Measurements from ENCODE around the gene CORT.

Gene CORT

DNA sequence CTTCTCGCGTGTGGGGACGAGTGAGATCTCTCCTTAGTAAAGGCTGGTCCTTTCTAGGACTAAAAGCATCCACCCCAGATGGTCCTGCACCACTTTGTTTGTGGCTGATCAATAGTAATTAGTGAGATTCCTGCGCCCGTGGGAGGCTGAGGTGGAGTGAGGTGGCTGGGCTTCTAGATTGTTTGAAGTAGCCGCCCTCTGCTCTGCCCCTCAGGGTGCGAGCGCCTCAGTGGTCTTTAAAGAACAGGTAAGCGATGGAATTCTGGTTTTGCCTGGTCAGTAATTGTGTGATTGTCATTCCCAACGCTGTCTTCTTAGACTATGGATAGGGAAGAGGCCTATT, 45.6 kb downstream of the CORT start:
- H3K4me3 ChIP-seq (ENCODE audit: low read length): peak overlapping the region; percentile 21; the same call in 1 of the 2 replicates
- H3K4me1 ChIP-seq (ENCODE audit: low read length): peaks cover 8% of the 10 kb centered on the region
- TF ChIP-seq EZH2 (optimal IDR thresholded peaks at IDR 0.05; ENCODE audit: low read depth, low read length) (no peak), CTCF (IDR thresholded peaks at IDR 0.05; ENCODE audit: low read length) (no peak), EZH2phosphoT487 (IDR thresholded peaks at IDR 0.05; ENCODE audit: low read length) (no peak)
- H3K27me3 ChIP-seq (replicated peaks; ENCODE audit: insufficient read depth, low read length): no peaks in the 10 kb centered on the region
- H4K20me1 ChIP-seq (ENCODE audit: insufficient read depth, low read length): peaks cover 4% of the 10 kb centered on the region; the same call in 1 of the 2 replicates
- H3K9ac ChIP-seq (ENCODE audit: low read length): no peak overlapping the region
- peak overlapping the region; percentile 50; the same call in 1 of the 2 replicates for H3K27ac ChIP-seq (ENCODE audit: low read length)
- no peaks in the 10 kb centered on the region for H3K36me3 ChIP-seq (replicated peaks; ENCODE audit: insufficient read depth, low read length)
- H3K4me2 ChIP-seq (ENCODE audit: low read depth, low read length): peak overlapping the region; percentile 94
- peaks cover 68% of the 10 kb centered on the region for H3K79me2 ChIP-seq (ENCODE audit: low read length)
- no peaks in the 10 kb centered on the region for H3K9me2 ChIP-seq (replicated peaks; ENCODE audit: insufficient read depth, low read length)
- no peaks in the 10 kb centered on the region for H3K9me3 ChIP-seq (replicated peaks; ENCODE audit: insufficient read depth, low read length)
- H3F3A ChIP-seq (ENCODE audit: insufficient read depth, low read length): peaks cover 12% of the 10 kb centered on the region; the same call in 1 of the 2 replicates
- no peak for DNase-seq
- no peak overlapping the region for H2AFZ ChIP-seq (ENCODE audit: low read length)

DNA sequence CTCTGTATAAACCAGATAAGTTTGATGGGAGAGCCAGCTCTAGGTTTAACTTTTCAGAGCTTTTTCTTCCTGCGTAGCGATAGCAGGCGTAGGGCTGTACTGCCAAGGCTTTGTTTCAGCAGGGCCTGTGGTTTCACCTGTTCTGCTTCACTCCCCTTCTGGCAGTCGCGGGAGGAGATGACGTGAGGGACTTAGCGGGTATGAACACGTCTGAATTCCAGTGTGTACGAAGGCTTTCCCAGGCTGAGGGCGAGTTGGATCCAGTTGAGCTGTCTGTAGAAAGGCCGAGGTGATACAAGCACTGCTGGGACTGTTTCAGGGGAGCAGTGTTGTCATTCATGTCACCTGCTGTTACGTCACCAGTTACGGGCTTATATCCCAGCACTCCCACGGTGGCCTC, 46.1 kb downstream of the CORT start:
- H3K4me1 ChIP-seq (ENCODE audit: low read length): peaks cover 8% of the 10 kb centered on the region
- no peaks in the 10 kb centered on the region for H3K36me3 ChIP-seq (replicated peaks; ENCODE audit: insufficient read depth, low read length)
- H3K79me2 ChIP-seq (ENCODE audit: low read length): peaks cover 66% of the 10 kb centered on the region
- H3K27me3 ChIP-seq (replicated peaks; ENCODE audit: insufficient read depth, low read length): no peaks in the 10 kb centered on the region
- H3K4me2 ChIP-seq (ENCODE audit: low read depth, low read length): no peak overlapping the region; the same call in 1 of the 2 replicates
- H2AFZ ChIP-seq (ENCODE audit: low read length): no peak overlapping the region
- TF ChIP-seq EZH2 (optimal IDR thresholded peaks at IDR 0.05; ENCODE audit: low read depth, low read length) (no peak), CTCF (IDR thresholded peaks at IDR 0.05; ENCODE audit: low read length) (no peak), EZH2phosphoT487 (IDR thresholded peaks at IDR 0.05; ENCODE audit: low read length) (no peak)
- H3K4me3 ChIP-seq (ENCODE audit: low read length): no peak overlapping the region
- peaks cover 12% of the 10 kb centered on the region; the same call in 1 of the 2 replicates for H3F3A ChIP-seq (ENCODE audit: insufficient read depth, low read length)
- no peaks in the 10 kb centered on the region for H3K9me3 ChIP-seq (replicated peaks; ENCODE audit: insufficient read depth, low read length)
- H3K27ac ChIP-seq (ENCODE audit: low read length): no peak overlapping the region
- no peak overlapping the region for H3K9ac ChIP-seq (ENCODE audit: low read length)
- no peak for DNase-seq
- peaks cover 4% of the 10 kb centered on the region; the same call in 1 of the 2 replicates for H4K20me1 ChIP-seq (ENCODE audit: insufficient read depth, low read length)
- H3K9me2 ChIP-seq (replicated peaks; ENCODE audit: insufficient read depth, low read length): no peaks in the 10 kb centered on the region

DNA sequence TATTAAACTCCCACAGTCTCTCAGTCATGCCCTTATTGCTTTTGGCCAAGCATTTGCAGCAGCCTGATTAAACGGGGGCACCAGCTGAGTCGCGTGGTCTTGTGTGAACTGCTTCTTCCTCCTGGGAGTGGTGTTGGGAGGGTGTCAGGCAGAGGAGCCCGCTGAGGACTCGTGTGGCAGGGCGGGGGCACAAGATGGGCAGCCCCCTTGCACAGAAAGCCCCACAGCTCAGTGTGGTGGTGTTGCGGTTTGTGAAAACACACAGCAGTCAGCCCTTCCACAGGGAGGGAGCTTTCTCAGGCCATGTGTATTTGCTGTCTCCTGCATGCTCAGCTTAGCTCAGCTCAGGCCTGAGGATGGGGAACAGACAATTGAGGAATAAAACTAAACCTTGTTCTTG, 47.3 kb downstream of the CORT start:
- Histone ChIP-seq H3K9me3 (replicated peaks; ENCODE audit: insufficient read depth, low read length) (no peaks in the 10 kb centered on the region), H3K27me3 (replicated peaks; ENCODE audit: insufficient read depth, low read length) (no peaks in the 10 kb centered on the region), H3K79me2 (ENCODE audit: low read length) (peaks cover 63% of the 10 kb centered on the region), H2AFZ (ENCODE audit: low read length) (no peak overlapping the region), H3K36me3 (replicated peaks; ENCODE audit: insufficient read depth, low read length) (no peaks in the 10 kb centered on the region), H3K4me1 (ENCODE audit: low read length) (peaks cover 8% of the 10 kb centered on the region), H3K9me2 (replicated peaks; ENCODE audit: insufficient read depth, low read length) (no peaks in the 10 kb centered on the region), H3F3A (ENCODE audit: insufficient read depth, low read length) (peaks cover 12% of the 10 kb centered on the region; the same call in 1 of the 2 replicates), H3K9ac (ENCODE audit: low read length) (no peak overlapping the region), H3K4me3 (ENCODE audit: low read length) (no peak overlapping the region), H3K27ac (ENCODE audit: low read length) (no peak overlapping the region), H3K4me2 (ENCODE audit: low read depth, low read length) (no peak overlapping the region), H4K20me1 (ENCODE audit: insufficient read depth, low read length) (peaks cover 4% of the 10 kb centered on the region; the same call in 1 of the 2 replicates)
- no peak for DNase-seq
- no peak for TF ChIP-seq CTCF (IDR thresholded peaks at IDR 0.05; ENCODE audit: low read length)
- no peak for TF ChIP-seq EZH2phosphoT487 (IDR thresholded peaks at IDR 0.05; ENCODE audit: low read length)
- TF ChIP-seq EZH2 (optimal IDR thresholded peaks at IDR 0.05; ENCODE audit: low read depth, low read length): no peak
